Type B pancreatic cell (in vitro differentiated cells): ENCODE results near the gene ST8SIA1. TPM values are rescaled to one million over a fixed set of nuclear protein-coding genes. Genes with fewer than 3 reads are reported as not detected.

Experiments used
- DNase-seq: peaks from one replicate; pipeline ENCODE4 v3.0.0; 2021; ENCODE audit warnings: mixed read lengths; ENCODE audit not compliant: unreplicated experiment; ENCODE audit errors: extremely low spot score
- H3K27ac Mint-ChIP-seq: 2 replicates; pipeline ENCODE4 v1.8.0; 2021; ENCODE audit warnings: mild to moderate bottlenecking, mixed read lengths
- H3K27me3 Mint-ChIP-seq: 2 replicates; pipeline ENCODE4 v1.8.0; 2021; ENCODE audit warnings: mixed read lengths
- H3K36me3 Mint-ChIP-seq: 2 replicates; pipeline ENCODE4 v1.8.0; 2021; ENCODE audit warnings: mixed read lengths
- H3K4me1 Mint-ChIP-seq: one replicate; pipeline ENCODE4 v1.8.0; 2021; ENCODE audit warnings: mixed read lengths; ENCODE audit not compliant: unreplicated experiment
- H3K4me3 Mint-ChIP-seq: 2 replicates; pipeline ENCODE4 v1.8.0; 2021; ENCODE audit warnings: mild to moderate bottlenecking, mixed read lengths
- H3K9me3 Mint-ChIP-seq: 2 replicates; pipeline ENCODE4 v1.8.0; 2021; ENCODE audit warnings: mixed read lengths
- CTCF ChIP-seq: fragments of 200-600 bp; sonication (generic); conservative IDR thresholded peaks from 2 replicates; pipeline ENCODE4 v1.5.0; 2021; ENCODE audit warnings: antibody characterized with exemption, mild to moderate bottlenecking
- total RNA-seq: library from RNA; stranded (reverse); gene quantifications from 2 replicates; pipeline ENCODE4 v1.2.1, GENCODE V29; 2021; ENCODE audit warnings: low replicate concordance

ST8SIA1 gene
- total RNA-seq, 1 donor from 2014 or later = 6.3 TPM

GRCh38 chr12:22217556-22217955 is 117.0 kb downstream of the ST8SIA1 start:
- no peak for DNase-seq
- Mint-ChIP-seq H3K4me1 (no peaks in the 10 kb centered on the region), H3K9me3 (no peaks in the 10 kb centered on the region), H3K27me3 (peaks cover 9% of the 10 kb centered on the region), H3K4me3 (no peak overlapping the region), H3K27ac (no peak overlapping the region), H3K36me3 (no peaks in the 10 kb centered on the region)
- TF ChIP-seq CTCF = no peak

GRCh38 chr12:22215467-22216253 is 118.8 kb downstream of the ST8SIA1 start:
- Mint-ChIP-seq H3K27me3 (peaks cover 9% of the 10 kb centered on the region), H3K9me3 (no peaks in the 10 kb centered on the region), H3K27ac (no peak overlapping the region), H3K36me3 (no peaks in the 10 kb centered on the region), H3K4me3 (no peak overlapping the region), H3K4me1 (no peaks in the 10 kb centered on the region)
- no peak for DNase-seq
- TF ChIP-seq CTCF = no peak

- H3K27ac Mint-ChIP-seq = no peak overlapping the region
- DNase-seq = no peak
- peaks cover 6% of the 10 kb centered on the region for H3K27me3 Mint-ChIP-seq
- H3K4me3 Mint-ChIP-seq = no peak overlapping the region
- no peaks in the 10 kb centered on the region for H3K4me1 Mint-ChIP-seq
- H3K36me3 Mint-ChIP-seq = no peaks in the 10 kb centered on the region
- no peaks in the 10 kb centered on the region for H3K9me3 Mint-ChIP-seq
- no peak for TF ChIP-seq CTCF
Observed at GRCh38 chr12:22211128-22211527, 123.4 kb downstream of the ST8SIA1 start.

GRCh38 chr12:22209422-22209821 is 125.1 kb downstream of the ST8SIA1 start:
- H3K4me1 Mint-ChIP-seq = no peaks in the 10 kb centered on the region
- peaks cover 3% of the 10 kb centered on the region for H3K36me3 Mint-ChIP-seq
- no peak overlapping the region for H3K27ac Mint-ChIP-seq
- no peaks in the 10 kb centered on the region for H3K9me3 Mint-ChIP-seq
- DNase-seq = no peak
- no peak for TF ChIP-seq CTCF
- peaks cover under 1% of the 10 kb centered on the region for H3K27me3 Mint-ChIP-seq
- H3K4me3 Mint-ChIP-seq = no peak overlapping the region

GRCh38 chr12:22206111-22206728 is 128.3 kb downstream of the ST8SIA1 start:
- Mint-ChIP-seq H3K4me3 (no peak overlapping the region), H3K27ac (no peak overlapping the region), H3K27me3 (peaks cover 13% of the 10 kb centered on the region), H3K9me3 (peaks cover 16% of the 10 kb centered on the region), H3K4me1 (no peaks in the 10 kb centered on the region), H3K36me3 (peaks cover 10% of the 10 kb centered on the region)
- no peak for DNase-seq
- no peak for TF ChIP-seq CTCF
